ENCODE results near the gene LPIN1. TPM values are rescaled to one million over a fixed set of nuclear protein-coding genes. Genes with fewer than 3 reads are reported as not detected.

LPIN1 gene
- total and polyA plus RNA-seq, 2 of the 13 experiments (the other 11 are each of a cell fraction or from before 2014, with no cell fraction given) = 9.7 to 19.4 TPM

GRCh38 chr2:11866358-11867335 is 120.2 kb downstream of the LPIN1 start:
- H3K9me3 ChIP-seq (ENCODE audit: low read length) = no peaks in the 10 kb centered on the region
- FAIRE-seq (no peak), DNase-seq (ENCODE audit: low spot score) (no peak), ATAC-seq (no peak)
- no peak overlapping the region for H3K4me3 ChIP-seq (replicated peaks in 1 of 3; ENCODE audit: insufficient read depth in 1 of 3, low read depth in 2 of 3, low read length in 3 of 3)
- no peak overlapping the region for H2AFZ ChIP-seq (ENCODE audit: low read length)
- intact Hi-C loops (cut with micrococcal nuclease; ENCODE audit: unreplicated experiment) (no loop called here), in situ Hi-C loops (cut with HindIII; ENCODE audit: extremely low pct_ligation_motif_present, low pct_unique_long_range_greater_than_20kb) (no loop called here)
- ChIA-PET POLR2A (no interaction called here), CTCF (ENCODE audit: low intra/inter-chr PET ratio, low total read pairs) (no interaction called here)
- BruUV-seq (replicated peaks) = no TSS peak
- WGBS (ENCODE audit: low lambda C conversion rate) = 29% methylated on average over 12 of the region's 12 CpGs
- H3K4me1 ChIP-seq (ENCODE audit: insufficient read depth, low read length) = peaks cover 15% of the 10 kb centered on the region; the same call in 1 of the 2 replicates
- H3K79me2 ChIP-seq (ENCODE audit: insufficient read depth, low read length) = no peaks in the 10 kb centered on the region
- H3K27me3 ChIP-seq (ENCODE audit: control insufficient read depth in 1 of 2, insufficient read depth in 2 of 2, low read length in 2 of 2) = peaks cover 0 to 20% of the 10 kb centered on the region in 2 experiments; a peak in 3 of 5 replicates
- no peak overlapping the region for H3K4me2 ChIP-seq (ENCODE audit: low read depth, low read length)
- H3K27ac ChIP-seq (ENCODE audit: extremely low read length, insufficient read depth, low read length) = no peak overlapping the region
- H3K9ac ChIP-seq (ENCODE audit: insufficient read depth, low read depth, low read length) = no peak overlapping the region
- H4K20me1 ChIP-seq (ENCODE audit: insufficient read depth, low read length) = no peaks in the 10 kb centered on the region
- H3K36me3 ChIP-seq (replicated peaks in 1 of 2; ENCODE audit: control insufficient read depth in 1 of 2, insufficient read depth in 2 of 2, low read length in 2 of 2) = no peaks in the 10 kb centered on the region
- TF ChIP-seq ZNF496 (CRISPR knock-in tag; IDR thresholded peaks at IDR 0.05; ENCODE audit: insufficient replicate concordance) (no peak), PRDM10 (CRISPR knock-in tag; IDR thresholded peaks at IDR 0.05; ENCODE audit: low read depth) (no peak), HOXD1 (CRISPR knock-in tag; IDR thresholded peaks at IDR 0.05) (no peak), ZNF160 (CRISPR knock-in tag; IDR thresholded peaks at IDR 0.05) (no peak), AFF4 (CRISPR knock-in tag; IDR thresholded peaks at IDR 0.05) (no peak), POGK (CRISPR knock-in tag; conservative IDR thresholded peaks at IDR 0.05) (no peak), HNRNPL (IDR thresholded peaks at IDR 0.05; ENCODE audit: low read depth, low read length) (no peak), ONECUT2 (CRISPR knock-in tag; IDR thresholded peaks at IDR 0.05) (no peak), LRRFIP1 (CRISPR knock-in tag; conservative IDR thresholded peaks at IDR 0.05) (no peak), RBAK (CRISPR knock-in tag; IDR thresholded peaks at IDR 0.05) (no peak)
